H1 (cell line): ENCODE results near the gene BABAM2. TPM values are rescaled to one million over a fixed set of nuclear protein-coding genes. Genes with fewer than 3 reads are reported as not detected.

Source experiments
- CTCF ChIA-PET: fragments of 300-600 bp; sonication (Branson Sonifier 250); formaldehyde crosslinking; loops from one replicate; lab custom pipeline; 2021; ENCODE audit not compliant: partially characterized antibody; lab: Charles Lee
- POLR2A ChIA-PET: fragments of 300-600 bp; sonication (Branson Sonifier 250); formaldehyde crosslinking; loops from one replicate; lab custom pipeline; 2021; ENCODE audit warnings: inconsistent platforms; ENCODE audit not compliant: partially characterized antibody; lab: Charles Lee
- DNase-seq, 2 experiments: peaks; one replicate each; pipeline versions ENCODE4 v3.0.0 to v3.0.0-alpha.2; 2010 to 2022; ENCODE audit warnings: low spot score in 2 of 2, low read depth in 1 of 2, mixed read lengths in 1 of 2
- FAIRE-seq: peaks from 2 replicates; lab custom pipeline; 2011; peaks lifted over from hg19 to GRCh38; lab: Jason Lieb, UNC
- H2AFZ ChIP-seq: 2 replicates; pipeline ENCODE4 v1.8.1; 2012; ENCODE audit warnings: low read length, inconsistent platforms
- H2AK5ac ChIP-seq: 2 replicates; pipeline ENCODE4 v1.6.1; 2013; ENCODE audit warnings: low read depth, low read length
- H2BK120ac ChIP-seq: replicated peaks from 2 replicates; pipeline ENCODE3; 2013; ENCODE audit warnings: low read depth, low read length, inconsistent platforms
- H2BK12ac ChIP-seq: 2 replicates; pipeline ENCODE4 v1.6.1; 2013; ENCODE audit warnings: low read depth, low read length
- H2BK15ac ChIP-seq: 2 replicates; pipeline ENCODE4 v1.6.1; 2013; ENCODE audit warnings: low read length
- H2BK20ac ChIP-seq: 2 replicates; pipeline ENCODE4 v1.6.1; 2013; ENCODE audit warnings: low read length
- H2BK5ac ChIP-seq: 2 replicates; pipeline ENCODE4 v1.6.1; 2013; ENCODE audit warnings: low read depth, low read length
- H3K14ac ChIP-seq: 2 replicates; pipeline ENCODE4 v1.6.1; 2013; ENCODE audit warnings: inconsistent platforms; ENCODE audit not compliant: insufficient read length
- H3K18ac ChIP-seq: 2 replicates; pipeline ENCODE4 v1.6.1; 2013; ENCODE audit warnings: low read length; ENCODE audit errors: extremely low read depth
- H3K23ac ChIP-seq: 2 replicates; pipeline ENCODE4 v1.6.1; 2013; ENCODE audit warnings: inconsistent platforms; ENCODE audit not compliant: insufficient read length
- H3K23me2 ChIP-seq: 2 replicates; pipeline ENCODE4 v1.6.1; 2013; ENCODE audit warnings: low read depth, low read length
- H3K27ac ChIP-seq: 2 replicates; pipeline ENCODE4 v1.6.1; 2011; ENCODE audit warnings: low read depth, low read length, inconsistent platforms
- H3K27me3 ChIP-seq, 4 experiments: replicated peaks in 1 of 4; 1 replicate in 1 of 4; 2 replicates in 3 of 4; pipeline versions ENCODE4 v1.6.1 to v1.8.1; 2011 to 2013; ENCODE audit warnings: low read length in 3 of 4, mild to moderate bottlenecking in 3 of 4, inconsistent platforms in 2 of 4, mixed read lengths in 2 of 4, moderate library complexity in 1 of 4; ENCODE audit not compliant: control insufficient read depth in 3 of 4, insufficient read depth in 3 of 4; ENCODE audit errors: extremely low read depth in 1 of 4
- H3K36me3 ChIP-seq, 4 experiments: 2 replicates each; pipeline versions ENCODE4 v1.6.1 to v1.8.1; 2011 to 2013; ENCODE audit warnings: mild to moderate bottlenecking in 4 of 4, low read length in 3 of 4, moderate library complexity in 2 of 4, control low read depth in 1 of 4, inconsistent platforms in 1 of 4; ENCODE audit not compliant: insufficient read depth in 4 of 4, control insufficient read depth in 2 of 4
- H3K4ac ChIP-seq: replicated peaks from 2 replicates; pipeline ENCODE3; 2013; ENCODE audit warnings: low read length, low read depth, mixed read lengths, inconsistent platforms; ENCODE audit not compliant: insufficient read length
- H3K4me1 ChIP-seq, 4 experiments: replicated peaks in 1 of 4; 1 replicate in 1 of 4; 2 replicates in 3 of 4; pipeline versions ENCODE4 v1.6.1 to v1.8.1; 2011 to 2013; ENCODE audit warnings: low read length in 3 of 4, inconsistent platforms in 2 of 4, mixed read lengths in 1 of 4; ENCODE audit not compliant: insufficient read depth in 4 of 4, control insufficient read depth in 3 of 4
- H3K4me2 ChIP-seq, 2 experiments: 2 replicates each; pipeline versions ENCODE4 v1.6.1 to v1.8.1; 2011 to 2013; ENCODE audit warnings: low read depth in 2 of 2, low read length in 2 of 2, control low read depth in 1 of 2, inconsistent platforms in 1 of 2, mild to moderate bottlenecking in 1 of 2; ENCODE audit not compliant: insufficient read depth in 1 of 2
- H3K4me3 ChIP-seq, 4 experiments: fragments of 200-600, 300-600 bp in 1 of 4; sonication (generic), shearing (Covaris generic), sonication (Bioruptor Twin) in 1 of 4; 2 replicates each; pipeline versions ENCODE4 v1.5.1 to v1.8.1; 2011 to 2016; ENCODE audit warnings: low read length in 4 of 4, low read depth in 3 of 4, control low read depth in 2 of 4, inconsistent platforms in 2 of 4, mild to moderate bottlenecking in 2 of 4, mixed read lengths in 1 of 4, moderate library complexity in 1 of 4; ENCODE audit not compliant: insufficient read depth in 2 of 4; ENCODE audit errors: extremely low read depth in 1 of 4
- H3K56ac ChIP-seq: replicated peaks from 2 replicates; pipeline ENCODE3; 2013; ENCODE audit warnings: low read depth, mild to moderate bottlenecking, mixed read lengths, low read length, inconsistent platforms; ENCODE audit not compliant: insufficient read length
- H3K79me1 ChIP-seq: 2 replicates; pipeline ENCODE4 v1.6.1; 2013; ENCODE audit warnings: low read depth, low read length, control low read depth
- H3K79me2 ChIP-seq, 2 experiments: 2 replicates each; pipeline versions ENCODE4 v1.6.1 to v1.8.1; 2012 to 2013; ENCODE audit warnings: low read length in 2 of 2, mild to moderate bottlenecking in 2 of 2, inconsistent platforms in 1 of 2; ENCODE audit not compliant: insufficient read depth in 2 of 2, control insufficient read depth in 1 of 2
- H3K9ac ChIP-seq, 4 experiments: replicated peaks in 1 of 4; 1 replicate in 1 of 4; 2 replicates in 3 of 4; pipeline versions ENCODE4 v1.6.1 to v1.8.1; 2011 to 2013; ENCODE audit warnings: low read depth in 3 of 4, low read length in 3 of 4, control low read depth in 2 of 4, mild to moderate bottlenecking in 2 of 4, moderate library complexity in 2 of 4, inconsistent platforms in 1 of 4; ENCODE audit errors: extremely low read depth in 1 of 4
- H3K9me3 ChIP-seq, 2 experiments: 2 replicates each; pipeline versions ENCODE4 v1.6.1 to v1.8.1; 2012 to 2013; ENCODE audit warnings: mild to moderate bottlenecking in 2 of 2, moderate library complexity in 2 of 2, control low read depth in 1 of 2, inconsistent platforms in 1 of 2, low read depth in 1 of 2, low read length in 1 of 2, mixed read lengths in 1 of 2; ENCODE audit not compliant: insufficient read depth in 2 of 2
- H4K20me1 ChIP-seq, 2 experiments: replicated peaks in 1 of 2; 2 replicates each; pipeline versions ENCODE3 to v1.8.1; 2011 to 2013; ENCODE audit warnings: inconsistent platforms in 2 of 2, low read length in 2 of 2, mild to moderate bottlenecking in 1 of 2; ENCODE audit not compliant: insufficient read depth in 2 of 2, control insufficient read depth in 1 of 2
- H4K5ac ChIP-seq: 2 replicates; pipeline ENCODE4 v1.6.1; 2013; ENCODE audit warnings: low read length, low read depth, mixed read lengths, inconsistent platforms; ENCODE audit not compliant: insufficient read length
- H4K8ac ChIP-seq: 2 replicates; pipeline ENCODE4 v1.8.0; 2013; ENCODE audit warnings: mild to moderate bottlenecking, moderate library complexity, low read length, inconsistent platforms; ENCODE audit not compliant: insufficient read depth; ENCODE audit errors: extremely low read depth
- H4K91ac ChIP-seq: replicated peaks from 2 replicates; pipeline ENCODE3; 2013; ENCODE audit warnings: low read length, mixed read lengths, inconsistent platforms; ENCODE audit not compliant: insufficient read length
- BCL11A ChIP-seq, 2 experiments: IDR thresholded peaks; one replicate each; pipeline ENCODE4 v1.6.1; 2011; ENCODE audit warnings: low read depth in 2 of 2, low read length in 2 of 2, mild to moderate bottlenecking in 2 of 2
- CBX8 ChIP-seq: fragments of 300-800, 300-1000 bp; sonication (generic); IDR thresholded peaks from 2 replicates; pipeline ENCODE4 v1.7.1; 2016; ENCODE audit warnings: low read depth, low read length, borderline replicate concordance
- E2F6 ChIP-seq: IDR thresholded peaks from 2 replicates; pipeline ENCODE4 v1.6.1; 2012; ENCODE audit warnings: inconsistent platforms
- EZH2 ChIP-seq: fragments of 200-600 bp; sonication (generic); IDR thresholded peaks from 2 replicates; pipeline ENCODE4 v1.7.1; 2012; ENCODE audit warnings: low read depth, mild to moderate bottlenecking, moderate library complexity, low read length, inconsistent platforms; ENCODE audit not compliant: severe bottlenecking
- FOSL1 ChIP-seq: IDR thresholded peaks from 2 replicates; pipeline ENCODE4 v1.6.1; 2011; ENCODE audit warnings: mild to moderate bottlenecking, low read depth, low read length, moderate library complexity; ENCODE audit not compliant: insufficient read depth
- KDM5A ChIP-seq: fragments of 200-600 bp; IDR thresholded peaks from 2 replicates; pipeline ENCODE4 v1.7.1; 2012; ENCODE audit warnings: mild to moderate bottlenecking, low read length, inconsistent platforms, mixed read lengths
- PHF8 ChIP-seq: fragments of 200-600 bp; sonication (generic); conservative IDR thresholded peaks from 2 replicates; pipeline ENCODE4 v1.7.1; 2012; ENCODE audit warnings: low read depth, mild to moderate bottlenecking, inconsistent platforms, low read length, moderate library complexity
- POLR2A ChIP-seq, 2 experiments: IDR thresholded peaks; 1 replicate in 1 of 2; 2 replicates in 1 of 2; pipeline ENCODE4 v1.6.1; 2011; ENCODE audit warnings: low read depth in 2 of 2, low read length in 2 of 2, mild to moderate bottlenecking in 2 of 2; ENCODE audit errors: control extremely low read depth in 1 of 2
- RXRA ChIP-seq: IDR thresholded peaks from 2 replicates; pipeline ENCODE4 v1.6.1; 2011; ENCODE audit warnings: low read depth, mild to moderate bottlenecking, low read length, moderate library complexity; ENCODE audit not compliant: insufficient read depth
- SP4 ChIP-seq: IDR thresholded peaks from 2 replicates; pipeline ENCODE4 v1.6.1; 2012; ENCODE audit warnings: low read length, inconsistent platforms
- TAF1 ChIP-seq: IDR thresholded peaks from 2 replicates; pipeline ENCODE4 v1.6.1; 2011; ENCODE audit warnings: mild to moderate bottlenecking, low read depth, low read length
- WGBS, 2 experiments: shearing (Covaris generic) in 1 of 2; methylation state at CpG; one replicate each; pipeline versions ENCODE4 v1.1.6 to v1.1.7; 2013 to 2015; ENCODE audit warnings: low lambda C conversion rate in 2 of 2, mixed read lengths in 2 of 2, inconsistent platforms in 1 of 2, low coverage in 1 of 2, missing lambda C conversion rate in 1 of 2; ENCODE audit not compliant: insufficient replicate concordance in 2 of 2, insufficient coverage in 1 of 2, insufficient read length in 1 of 2; ENCODE audit errors: extremely low coverage in 1 of 2, missing lambda C conversion rate in 1 of 2; 5-methylcytosine and 5-hydroxymethylcytosine counted together
- polyA plus RNA-seq, 7 experiments: library from polyadenylated mRNA; depleted of rRNA in 3 of 7; stranded (reverse) in 5 of 7; unstranded in 2 of 7; fragments of >200 nt in 5 of 7; fragments of 200-250 nt in 2 of 7; gene quantifications; 1 replicate in 5 of 7; 2 replicates in 1 of 7; 4 replicates in 1 of 7; pipeline versions ENCODE4 v1.2.1 to v1.2.3, GENCODE V29; 2011 to 2013; ENCODE audit warnings: missing spikeins in 2 of 7, mixed read lengths in 2 of 7
- total RNA-seq: library from RNA; stranded (reverse); fragmentation: NEBNext Ultra II Directional; extraction: Animal tissue kit (Norgen Biotek cat#: 25700); gene quantifications from 2 replicates; pipeline ENCODE4 v1.2.1, GENCODE V29; 2021
- TF ChIP-seq, protein P1 (sequence below), 3 experiments: IDR thresholded peaks; 1 replicate in 2 of 3; 2 replicates in 1 of 3; pipeline versions ENCODE4 v1.5.1 to v1.6.1; 2011; ENCODE audit warnings: low read length in 3 of 3, mild to moderate bottlenecking in 3 of 3, inconsistent platforms in 2 of 3, low read depth in 1 of 3, moderate library complexity in 1 of 3; ENCODE audit not compliant: insufficient read depth in 1 of 3; ENCODE audit errors: control extremely low read depth in 1 of 3

Gene BABAM2
- total and polyA plus RNA-seq, 2 of the 8 experiments (the other 6 are each of a cell fraction or from before 2014, with no cell fraction given) = 15.8 to 20.9 TPM

- Histone ChIP-seq H3K4ac (no peak overlapping the region), H3K23me2 (no peaks in the 10 kb centered on the region), H4K5ac (no peak overlapping the region), H3K23ac (no peak overlapping the region), H3K4me3 (no peak overlapping the region), H3K27me3 (no peaks in the 10 kb centered on the region), H3K4me1 (no peaks in the 10 kb centered on the region), H4K8ac (no peak overlapping the region), H4K91ac (no peak overlapping the region), H2BK15ac (no peak overlapping the region), H2BK120ac (no peak overlapping the region), H4K20me1 (no peaks in the 10 kb centered on the region), H3K9ac (no peak overlapping the region), H3K18ac (no peak overlapping the region), H2BK12ac (no peak overlapping the region), H3K36me3 (no peaks in the 10 kb centered on the region), H3K56ac (no peak overlapping the region), H2BK5ac (no peak overlapping the region), H3K4me2 (no peak overlapping the region), H2AFZ (no peak overlapping the region), H3K27ac (no peak overlapping the region), H3K79me2 (no peaks in the 10 kb centered on the region), H2AK5ac (no peak overlapping the region), H2BK20ac (no peak overlapping the region), H3K79me1 (no peaks in the 10 kb centered on the region), H3K9me3 (no peaks in the 10 kb centered on the region), H3K14ac (no peak overlapping the region)
- ChIA-PET CTCF (interaction anchor here (0.6 to 1.6 kb wide), 5 partner anchors 9 to 725 kb away, joined by 3 to 4 read pairs (median 3); no protein-coding TSS in a partner anchor), POLR2A (no interaction called here)
- DNase-seq (no peak), FAIRE-seq (no peak)
- WGBS, 2 experiments = 79% methylated on average over 3 of the region's 3 CpGs; no CpG with 5 or more reads in 1 of the 2 experiments
- TF ChIP-seq SP4 (no peak), CBX8 (no peak), E2F6 (no peak), EZH2 (no peak), TAF1 (no peak), RXRA (no peak), KDM5A (no peak), POLR2A (IDR thresholded peaks at IDR 0.05; ENCODE audit: control extremely low read depth in 1 of 2, low read depth in 2 of 2, low read length in 2 of 2) (no peak), FOSL1 (no peak), PHF8 (no peak), BCL11A (IDR thresholded peaks at IDR 0.05; ENCODE audit: low read depth in 2 of 2, low read length in 2 of 2) (no peak)
- TF ChIP-seq, protein P1, sequence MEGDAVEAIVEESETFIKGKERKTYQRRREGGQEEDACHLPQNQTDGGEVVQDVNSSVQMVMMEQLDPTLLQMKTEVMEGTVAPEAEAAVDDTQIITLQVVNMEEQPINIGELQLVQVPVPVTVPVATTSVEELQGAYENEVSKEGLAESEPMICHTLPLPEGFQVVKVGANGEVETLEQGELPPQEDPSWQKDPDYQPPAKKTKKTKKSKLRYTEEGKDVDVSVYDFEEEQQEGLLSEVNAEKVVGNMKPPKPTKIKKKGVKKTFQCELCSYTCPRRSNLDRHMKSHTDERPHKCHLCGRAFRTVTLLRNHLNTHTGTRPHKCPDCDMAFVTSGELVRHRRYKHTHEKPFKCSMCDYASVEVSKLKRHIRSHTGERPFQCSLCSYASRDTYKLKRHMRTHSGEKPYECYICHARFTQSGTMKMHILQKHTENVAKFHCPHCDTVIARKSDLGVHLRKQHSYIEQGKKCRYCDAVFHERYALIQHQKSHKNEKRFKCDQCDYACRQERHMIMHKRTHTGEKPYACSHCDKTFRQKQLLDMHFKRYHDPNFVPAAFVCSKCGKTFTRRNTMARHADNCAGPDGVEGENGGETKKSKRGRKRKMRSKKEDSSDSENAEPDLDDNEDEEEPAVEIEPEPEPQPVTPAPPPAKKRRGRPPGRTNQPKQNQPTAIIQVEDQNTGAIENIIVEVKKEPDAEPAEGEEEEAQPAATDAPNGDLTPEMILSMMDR (IDR thresholded peaks at IDR 0.05; ENCODE audit: control extremely low read depth in 1 of 3, insufficient read depth in 1 of 3, low read depth in 1 of 3, low read length in 3 of 3) = no peak
These were observed 18.7 kb upstream of the BABAM2 start for GRCh38 chr2:27871802-27872201.
